ENCODE data around the gene ABCA13.

GRCh38 chr7:48443051-48443450 is 271.8 kb downstream of the ABCA13 start:
- TF ChIP-seq CTCF (IDR thresholded peaks at IDR 0.05): no peak
- TF ChIP-seq EZH2 (IDR thresholded peaks at IDR 0.05): no peak
- no peak for TF ChIP-seq EZH2phosphoT487 (IDR thresholded peaks at IDR 0.05)

All from neural progenitor cell (in vitro differentiated cells).